Measurements from ENCODE around the gene SPATA6L. TPM values are rescaled to one million over a fixed set of nuclear protein-coding genes. Genes with fewer than 3 reads are reported as not detected.

SPATA6L gene
- total and polyA plus RNA-seq, 2 of the 13 experiments (the other 11 are each of a cell fraction or from before 2014, with no cell fraction given): 1.1 to 1.9 TPM

DNA sequence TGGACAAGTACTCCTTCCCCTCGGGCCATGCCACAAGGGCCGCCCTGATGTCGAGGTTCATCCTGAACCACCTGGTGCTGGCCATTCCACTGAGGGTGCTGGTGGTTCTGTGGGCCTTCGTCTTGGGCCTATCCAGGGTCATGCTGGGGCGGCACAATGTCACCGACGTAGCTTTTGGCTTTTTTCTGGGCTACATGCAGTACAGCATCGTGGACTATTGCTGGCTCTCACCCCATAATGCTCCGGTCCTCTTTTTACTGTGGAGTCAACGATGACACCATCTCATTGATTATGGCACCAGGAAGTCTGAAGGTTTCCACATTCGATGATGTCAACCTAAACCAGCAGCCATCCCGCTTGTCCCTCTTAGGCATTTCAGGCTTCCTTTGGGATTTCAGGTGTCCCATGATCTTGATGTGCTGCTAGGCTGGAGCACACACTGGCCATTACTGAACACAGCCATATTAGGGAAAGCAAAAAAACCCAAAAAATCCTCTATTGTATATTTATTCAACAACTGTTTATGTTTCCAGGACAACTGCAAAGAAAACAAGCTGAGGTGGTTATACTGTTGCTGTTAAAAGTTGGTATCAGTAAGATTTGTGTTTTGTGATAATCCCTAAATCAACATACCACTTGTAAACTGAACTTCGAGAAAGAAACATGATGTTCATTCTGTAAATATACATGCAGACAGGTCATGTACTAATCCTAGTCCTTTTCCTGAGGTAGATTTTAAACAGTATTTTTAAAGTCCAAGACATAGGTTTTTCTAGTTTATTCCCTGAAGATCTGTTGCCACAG is 3.1 kb downstream of the SPATA6L start (continued):
- TF ChIP-seq, protein P1, sequence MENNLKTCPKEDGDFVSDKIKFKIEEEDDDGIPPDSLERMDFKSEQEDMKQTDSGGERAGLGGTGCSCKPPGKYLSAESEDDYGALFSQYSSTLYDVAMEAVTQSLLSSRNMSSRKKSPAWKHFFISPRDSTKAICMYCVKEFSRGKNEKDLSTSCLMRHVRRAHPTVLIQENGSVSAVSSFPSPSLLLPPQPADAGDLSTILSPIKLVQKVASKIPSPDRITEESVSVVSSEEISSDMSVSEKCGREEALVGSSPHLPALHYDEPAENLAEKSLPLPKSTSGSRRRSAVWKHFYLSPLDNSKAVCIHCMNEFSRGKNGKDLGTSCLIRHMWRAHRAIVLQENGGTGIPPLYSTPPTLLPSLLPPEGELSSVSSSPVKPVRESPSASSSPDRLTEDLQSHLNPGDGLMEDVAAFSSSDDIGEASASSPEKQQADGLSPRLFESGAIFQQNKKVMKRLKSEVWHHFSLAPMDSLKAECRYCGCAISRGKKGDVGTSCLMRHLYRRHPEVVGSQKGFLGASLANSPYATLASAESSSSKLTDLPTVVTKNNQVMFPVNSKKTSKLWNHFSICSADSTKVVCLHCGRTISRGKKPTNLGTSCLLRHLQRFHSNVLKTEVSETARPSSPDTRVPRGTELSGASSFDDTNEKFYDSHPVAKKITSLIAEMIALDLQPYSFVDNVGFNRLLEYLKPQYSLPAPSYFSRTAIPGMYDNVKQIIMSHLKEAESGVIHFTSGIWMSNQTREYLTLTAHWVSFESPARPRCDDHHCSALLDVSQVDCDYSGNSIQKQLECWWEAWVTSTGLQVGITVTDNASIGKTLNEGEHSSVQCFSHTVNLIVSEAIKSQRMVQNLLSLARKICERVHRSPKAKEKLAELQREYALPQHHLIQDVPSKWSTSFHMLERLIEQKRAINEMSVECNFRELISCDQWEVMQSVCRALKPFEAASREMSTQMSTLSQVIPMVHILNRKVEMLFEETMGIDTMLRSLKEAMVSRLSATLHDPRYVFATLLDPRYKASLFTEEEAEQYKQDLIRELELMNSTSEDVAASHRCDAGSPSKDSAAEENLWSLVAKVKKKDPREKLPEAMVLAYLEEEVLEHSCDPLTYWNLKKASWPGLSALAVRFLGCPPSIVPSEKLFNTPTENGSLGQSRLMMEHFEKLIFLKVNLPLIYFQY (CRISPR knock-in tag; IDR thresholded peaks at IDR 0.05; ENCODE audit: borderline replicate concordance): peak; percentile 0; the same call in 1 of the 2 replicates
- TF ChIP-seq TRIM24 (CRISPR knock-in tag; IDR thresholded peaks at IDR 0.05): no peak
- no peak for TF ChIP-seq FOXA3 (CRISPR knock-in tag; IDR thresholded peaks at IDR 0.05)
- peak; percentile 9; the same call in 1 of the 2 replicates for TF ChIP-seq GATAD2A (CRISPR knock-in tag; IDR thresholded peaks at IDR 0.05)
- no peak for TF ChIP-seq ZNF562 (CRISPR knock-in tag; IDR thresholded peaks at IDR 0.05; ENCODE audit: borderline replicate concordance)
- TF ChIP-seq ZFP36L2 (CRISPR knock-in tag; IDR thresholded peaks at IDR 0.05): no peak
- TF ChIP-seq KDM2A (CRISPR knock-in tag; IDR thresholded peaks at IDR 0.05; ENCODE audit: borderline replicate concordance, low read depth): 0 out of 2 replicates have a peak, but pooled peaks have one; percentile 1
- TF ChIP-seq ZKSCAN1 (IDR thresholded peaks at IDR 0.05; ENCODE audit: low read length): no peak
- TF ChIP-seq MTA1 (CRISPR knock-in tag; IDR thresholded peaks at IDR 0.05; ENCODE audit: borderline replicate concordance): no peak
- TF ChIP-seq ZKSCAN8 (CRISPR knock-in tag; IDR thresholded peaks at IDR 0.05; ENCODE audit: borderline replicate concordance): no peak
- no peak for TF ChIP-seq ZNF33B (CRISPR knock-in tag; IDR thresholded peaks at IDR 0.05)
- no peak for TF ChIP-seq ZNF501 (CRISPR knock-in tag; IDR thresholded peaks at IDR 0.05)
- no peak for TF ChIP-seq ZNF546 (CRISPR knock-in tag; conservative IDR thresholded peaks at IDR 0.05)
- peak; percentile 35; the same call in 1 of the 2 replicates for TF ChIP-seq HDAC2 (CRISPR knock-in tag; IDR thresholded peaks at IDR 0.05)
- no peak; the same call in 1 of the 2 replicates for TF ChIP-seq PHF8 (CRISPR knock-in tag; IDR thresholded peaks at IDR 0.05)
- TF ChIP-seq MTF1 (CRISPR knock-in tag; IDR thresholded peaks at IDR 0.05): no peak
- TF ChIP-seq KDM6A (CRISPR knock-in tag; IDR thresholded peaks at IDR 0.05; ENCODE audit: low read depth): no peak
- TF ChIP-seq POLR2G (IDR thresholded peaks at IDR 0.05; ENCODE audit: low read depth, low read length): no peak
- no peak for TF ChIP-seq ZNF629 (CRISPR knock-in tag; conservative IDR thresholded peaks at IDR 0.05)
- TF ChIP-seq ZNF598 (CRISPR knock-in tag; IDR thresholded peaks at IDR 0.05; ENCODE audit: borderline replicate concordance): no peak; the same call in 1 of the 2 replicates
- TF ChIP-seq HOXA7 (CRISPR knock-in tag; IDR thresholded peaks at IDR 0.05): no peak
- TF ChIP-seq MIXL1 (CRISPR knock-in tag; IDR thresholded peaks at IDR 0.05): no peak
- TF ChIP-seq XBP1 (CRISPR knock-in tag; IDR thresholded peaks at IDR 0.05): no peak
- TF ChIP-seq ZFP41 (CRISPR knock-in tag; IDR thresholded peaks at IDR 0.05; ENCODE audit: borderline replicate concordance): no peak
- no peak for TF ChIP-seq TEAD3 (CRISPR knock-in tag; optimal IDR thresholded peaks at IDR 0.05; ENCODE audit: borderline replicate concordance)
- TF ChIP-seq MED13 (CRISPR knock-in tag; IDR thresholded peaks at IDR 0.05): no peak
- TF ChIP-seq CREB1 (IDR thresholded peaks at IDR 0.05): peak; percentile 44
- TF ChIP-seq CREB1 (CRISPR knock-in tag; IDR thresholded peaks at IDR 0.05): peak; percentile 66
- TF ChIP-seq GABPB1 (CRISPR knock-in tag; IDR thresholded peaks at IDR 0.05): no peak
- no peak for TF ChIP-seq PCBP2 (optimal IDR thresholded peaks at IDR 0.05; ENCODE audit: low read depth, low read length, poor library complexity, severe bottlenecking)
- no peak for TF ChIP-seq DR1 (CRISPR knock-in tag; IDR thresholded peaks at IDR 0.05)

All from HepG2 (cell line).